ENCODE data around the gene SLC13A5. TPM values are rescaled to one million over a fixed set of nuclear protein-coding genes. Genes with fewer than 3 reads are reported as not detected.
A peak's percentile ranks its signal among the peaks of the same experiment; 100 is the strongest.
"Not testable (repeated sequence)": the region's sequence is repeated elsewhere in the genome, so short reads cannot be mapped to it uniquely, and the experiment has no call there.

The SLC13A5 gene
- total RNA-seq, 2 donors from 2014 or later, result not detected

DNA sequence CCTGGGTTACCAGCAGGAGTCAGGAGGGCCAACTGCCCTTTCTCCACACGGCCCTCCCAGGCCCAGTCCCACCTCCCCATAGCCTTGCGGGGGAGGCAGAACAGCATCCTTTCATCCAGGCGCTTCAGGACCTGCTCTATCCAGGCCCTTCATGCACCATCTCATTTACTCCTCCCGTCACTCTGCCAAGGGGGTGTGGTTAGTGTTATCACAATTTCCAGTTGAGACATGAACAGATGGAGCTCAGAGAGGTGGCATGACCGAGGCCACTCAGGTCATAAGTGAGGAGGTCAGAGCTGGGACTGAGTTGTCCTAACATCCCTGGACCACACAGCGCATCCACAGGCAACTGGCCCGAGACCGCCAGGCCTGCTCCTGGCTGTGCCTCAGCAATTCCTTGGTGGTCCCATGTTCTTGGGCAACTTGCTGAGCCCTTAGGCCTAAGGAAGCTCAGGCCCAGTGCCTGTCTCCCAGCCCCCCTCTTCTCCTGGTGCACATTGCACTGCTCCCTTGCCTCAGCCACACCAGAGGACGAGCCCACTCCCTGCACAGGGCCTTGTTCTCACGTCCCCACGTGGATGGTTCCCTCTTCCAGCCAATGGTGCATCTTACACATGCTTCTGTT is 37.9 kb downstream of the SLC13A5 start:
- Mint-ChIP-seq H3K36me3 (ENCODE audit: low read depth) (no peaks in the 10 kb centered on the region), H3K4me3 (no peak overlapping the region), H3K27ac (peak overlapping the region; percentile 16), H3K27me3 (peaks cover 17% of the 10 kb centered on the region), H3K4me1 (peaks cover 11% of the 10 kb centered on the region)
- DNase-seq (no peak), ATAC-seq (no peak)
- H3K9me3 ChIP-seq (ENCODE audit: control insufficient read depth, low read length, poor library complexity, severe bottlenecking), result no peaks in the 10 kb centered on the region

DNA sequence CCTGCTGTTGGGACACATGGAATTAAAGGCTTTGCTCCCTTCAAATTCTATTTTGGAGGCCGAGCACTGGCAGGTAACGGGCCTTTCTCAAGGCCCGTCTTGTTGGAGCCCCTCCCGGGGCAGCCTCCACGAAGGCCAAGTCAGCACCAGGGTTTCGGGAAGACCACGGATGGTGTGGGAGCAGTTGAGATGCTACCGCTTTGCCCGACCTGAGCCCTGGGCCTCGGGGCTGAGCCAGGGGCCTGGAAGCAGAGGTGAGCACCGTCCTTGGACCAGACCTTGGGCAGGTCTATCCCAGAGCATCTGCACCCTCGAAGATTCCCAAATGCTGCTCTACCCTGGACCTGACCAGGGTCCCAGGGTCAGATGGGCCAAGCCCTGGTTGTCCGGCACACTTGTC is 38.6 kb downstream of the SLC13A5 start:
- Mint-ChIP-seq H3K27ac (no peak overlapping the region), H3K27me3 (peaks cover 17% of the 10 kb centered on the region)

DNA sequence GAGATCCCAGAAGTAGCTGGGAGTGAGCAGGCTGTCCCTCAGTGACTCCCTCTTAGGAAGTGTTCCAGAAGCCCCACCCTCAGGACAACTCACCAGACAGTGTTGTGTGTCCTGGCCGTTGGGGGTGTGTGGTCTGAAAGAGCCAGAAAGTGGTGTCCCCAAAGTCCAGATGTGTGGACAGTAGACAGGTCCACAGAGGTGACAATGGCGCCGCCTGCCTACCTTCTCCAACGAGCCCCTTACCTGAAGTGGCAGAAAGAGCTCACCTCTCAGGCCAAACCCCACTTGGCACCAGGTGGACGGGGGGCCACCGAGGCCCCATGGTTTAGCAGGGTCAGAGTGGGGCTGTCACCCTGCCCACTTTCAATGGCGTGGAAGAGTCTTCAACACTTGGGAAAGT is 41.7 kb downstream of the SLC13A5 start:
- ATAC-seq (no peak), DNase-seq (no peak)
- H3K27me3 Mint-ChIP-seq, result no peaks in the 10 kb centered on the region
- H3K36me3 Mint-ChIP-seq (ENCODE audit: low read depth), result peaks cover 2% of the 10 kb centered on the region
- no peaks in the 10 kb centered on the region for H3K9me3 ChIP-seq (ENCODE audit: control insufficient read depth, low read length, poor library complexity, severe bottlenecking)
- no peak overlapping the region for H3K27ac Mint-ChIP-seq
- no peak overlapping the region for H3K4me3 Mint-ChIP-seq
- H3K4me1 Mint-ChIP-seq, result peaks cover 12% of the 10 kb centered on the region

More for the DNA sequence above, 38.6 kb downstream of the SLC13A5 start:
- Mint-ChIP-seq H3K4me3 (no peak overlapping the region), H3K36me3 (ENCODE audit: low read depth) (peaks cover 2% of the 10 kb centered on the region), H3K4me1 (peaks cover 14% of the 10 kb centered on the region)
- ATAC-seq, result no peak
- no peaks in the 10 kb centered on the region for H3K9me3 ChIP-seq (ENCODE audit: control insufficient read depth, low read length, poor library complexity, severe bottlenecking)
- no peak for DNase-seq

GRCh38 chr17:6670999-6671398 is 42.2 kb downstream of the SLC13A5 start:
- no peaks in the 10 kb centered on the region for H3K27me3 Mint-ChIP-seq
- no peak overlapping the region for H3K4me3 Mint-ChIP-seq
- DNase-seq, result no peak
- no peak for ATAC-seq
- H3K4me1 Mint-ChIP-seq, result peaks cover 12% of the 10 kb centered on the region
- no peaks in the 10 kb centered on the region for H3K9me3 ChIP-seq (ENCODE audit: control insufficient read depth, low read length, poor library complexity, severe bottlenecking)
- peaks cover 2% of the 10 kb centered on the region for H3K36me3 Mint-ChIP-seq (ENCODE audit: low read depth)
- H3K27ac Mint-ChIP-seq, result no peak overlapping the region

DNA sequence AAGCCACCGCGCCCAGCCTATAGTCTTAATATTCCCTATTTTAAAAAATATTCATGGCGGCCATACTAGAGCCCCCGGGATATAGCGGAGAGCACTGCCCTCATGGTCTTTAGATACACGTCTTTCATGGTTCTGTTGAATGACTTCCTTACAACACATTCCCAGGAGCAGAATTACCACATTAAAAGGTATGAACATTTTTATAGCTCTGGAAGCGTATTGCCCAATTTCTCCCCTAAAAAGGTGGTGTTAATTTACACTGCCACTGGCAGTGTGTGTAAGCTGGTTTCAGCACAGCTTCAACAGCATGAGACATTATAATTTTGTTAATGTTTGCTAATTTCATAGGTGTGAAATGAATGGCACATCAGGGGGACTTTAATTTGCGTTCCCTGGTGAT is 42.6 kb downstream of the SLC13A5 start:
- Mint-ChIP-seq H3K36me3 (ENCODE audit: low read depth) (peaks cover 2% of the 10 kb centered on the region), H3K27ac (no peak overlapping the region), H3K4me3 (no peak overlapping the region), H3K4me1 (peaks cover 10% of the 10 kb centered on the region), H3K27me3 (no peaks in the 10 kb centered on the region)
- no peaks in the 10 kb centered on the region for H3K9me3 ChIP-seq (ENCODE audit: control insufficient read depth, low read length, poor library complexity, severe bottlenecking)
- ATAC-seq, result no peak
- DNase-seq, result no peak

- Mint-ChIP-seq H3K4me3 (no peak overlapping the region), H3K4me1 (peaks cover 12% of the 10 kb centered on the region), H3K27ac (no peak overlapping the region), H3K36me3 (ENCODE audit: low read depth) (peaks cover 2% of the 10 kb centered on the region), H3K27me3 (no peaks in the 10 kb centered on the region)
- ATAC-seq, result no peak
- no peaks in the 10 kb centered on the region for H3K9me3 ChIP-seq (ENCODE audit: control insufficient read depth, low read length, poor library complexity, severe bottlenecking)
- no peak for DNase-seq
These were observed 43.5 kb downstream of the SLC13A5 start for GRCh38 chr17:6669479-6670212.

DNA sequence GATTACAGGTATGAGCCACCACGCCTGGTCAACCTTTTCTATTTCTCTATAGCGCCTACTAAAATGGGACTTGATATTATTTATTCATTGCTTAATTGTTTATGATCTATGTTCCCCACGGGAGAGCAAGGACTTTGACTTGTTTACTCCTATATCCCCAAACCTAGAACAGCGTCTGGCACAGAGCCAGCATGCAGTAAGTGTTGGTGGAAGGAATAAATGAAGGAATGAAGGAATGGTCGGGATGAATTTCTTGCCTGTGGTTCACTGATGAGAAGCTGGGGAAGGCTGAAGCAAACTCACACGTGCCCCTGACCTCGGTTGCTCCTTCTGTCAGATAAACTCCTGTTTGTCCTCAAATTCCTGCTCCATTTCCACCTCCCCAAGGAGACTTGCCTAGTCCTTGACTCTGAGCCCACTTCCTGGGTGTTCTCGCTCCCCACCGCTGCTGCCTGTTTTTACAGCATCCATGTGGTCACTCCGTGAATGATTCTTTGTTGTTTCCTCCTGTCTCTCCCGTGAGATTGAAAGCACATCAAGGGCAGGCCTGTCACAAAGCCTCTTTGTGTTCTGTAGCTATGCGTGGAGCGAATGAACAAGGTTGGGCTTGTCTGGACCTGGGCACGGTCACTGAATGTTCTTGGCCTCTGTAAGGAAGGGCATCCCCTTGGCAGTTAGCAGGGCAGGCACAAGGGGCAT is 44.3 kb downstream of the SLC13A5 start:
- no peaks in the 10 kb centered on the region for H3K9me3 ChIP-seq (ENCODE audit: control insufficient read depth, low read length, poor library complexity, severe bottlenecking)
- Mint-ChIP-seq H3K36me3 (ENCODE audit: low read depth) (peaks cover 2% of the 10 kb centered on the region), H3K4me1 (peaks cover 12% of the 10 kb centered on the region), H3K4me3 (no peak overlapping the region), H3K27me3 (no peaks in the 10 kb centered on the region), H3K27ac (no peak overlapping the region)
- DNase-seq (no peak), ATAC-seq (no peak)

DNA sequence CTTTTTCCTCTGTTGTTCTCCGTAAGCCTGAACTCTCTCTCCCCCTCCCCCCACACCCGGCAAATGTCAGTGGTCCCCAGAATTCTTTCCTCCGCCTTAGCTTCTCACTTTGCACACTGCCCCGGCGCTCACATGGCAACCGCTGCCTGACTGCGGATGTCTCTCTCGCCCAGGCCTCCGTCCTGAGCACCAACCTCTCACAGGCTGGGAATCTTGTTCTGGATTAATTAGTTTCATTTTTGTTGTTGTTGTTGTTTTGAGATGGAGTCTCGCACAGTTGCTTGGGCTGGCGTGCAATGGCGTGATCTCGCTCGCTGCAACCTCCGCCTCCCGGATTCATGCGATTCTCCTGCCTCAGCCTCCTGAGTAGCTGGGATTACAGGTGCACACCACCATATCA is 45.0 kb downstream of the SLC13A5 start:
- DNase-seq (no peak), ATAC-seq (no peak)
- Mint-ChIP-seq H3K4me1 (peaks cover 12% of the 10 kb centered on the region), H3K36me3 (ENCODE audit: low read depth) (peaks cover 2% of the 10 kb centered on the region), H3K4me3 (no peak overlapping the region), H3K27ac (no peak overlapping the region), H3K27me3 (no peaks in the 10 kb centered on the region)
- no peaks in the 10 kb centered on the region for H3K9me3 ChIP-seq (ENCODE audit: control insufficient read depth, low read length, poor library complexity, severe bottlenecking)

DNA sequence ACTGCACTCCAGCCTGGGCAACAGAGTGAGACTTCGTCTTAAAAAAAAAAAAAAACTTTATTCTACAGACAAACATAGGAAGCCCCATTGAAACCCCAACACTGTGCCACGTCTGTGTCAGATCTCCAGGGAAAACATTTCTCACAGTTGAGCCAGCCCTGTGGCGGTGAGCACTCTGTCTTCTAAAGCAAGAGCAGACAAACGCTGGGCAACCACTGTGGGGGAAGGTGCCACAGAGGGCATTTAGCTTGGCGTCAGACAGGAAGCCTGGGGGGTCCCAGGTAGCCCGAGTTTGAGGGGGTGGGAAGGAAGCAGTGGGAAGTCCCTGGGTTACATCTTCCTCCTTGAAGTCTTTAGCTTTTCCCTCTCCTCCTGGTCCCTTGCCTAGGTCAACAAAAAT is 45.7 kb downstream of the SLC13A5 start:
- Mint-ChIP-seq H3K4me3 (no peak overlapping the region), H3K27ac (no peak overlapping the region), H3K4me1 (peaks cover 12% of the 10 kb centered on the region), H3K27me3 (no peaks in the 10 kb centered on the region), H3K36me3 (ENCODE audit: low read depth) (peaks cover 3% of the 10 kb centered on the region)
- DNase-seq (no peak), ATAC-seq (no peak)
- H3K9me3 ChIP-seq (ENCODE audit: control insufficient read depth, low read length, poor library complexity, severe bottlenecking), result no peaks in the 10 kb centered on the region

DNA sequence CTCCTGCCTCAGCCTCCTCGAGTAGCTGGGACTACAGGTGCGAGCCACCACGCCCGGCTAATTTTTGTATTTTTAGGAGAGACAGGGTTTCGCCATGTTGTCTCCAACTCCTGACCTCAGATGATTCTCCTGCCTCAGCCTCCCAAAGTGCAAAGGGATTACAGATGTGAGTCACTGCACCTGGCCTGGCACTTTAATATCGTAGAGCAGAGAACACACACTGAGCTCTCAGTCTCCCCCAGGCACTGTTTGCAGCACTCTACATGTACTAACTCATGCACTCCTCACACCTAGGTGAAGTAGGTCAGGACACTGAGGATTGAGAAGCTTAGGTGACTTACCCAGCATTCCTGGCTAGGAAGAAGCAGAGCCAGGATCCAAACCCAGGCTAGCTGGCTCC is 46.6 kb downstream of the SLC13A5 start:
- no peak for ATAC-seq
- H3K27me3 Mint-ChIP-seq, result no peaks in the 10 kb centered on the region
- no peaks in the 10 kb centered on the region for H3K9me3 ChIP-seq (ENCODE audit: control insufficient read depth, low read length, poor library complexity, severe bottlenecking)
- no peak overlapping the region for H3K4me3 Mint-ChIP-seq
- no peak overlapping the region for H3K27ac Mint-ChIP-seq
- H3K36me3 Mint-ChIP-seq (ENCODE audit: low read depth), result peaks cover 4% of the 10 kb centered on the region
- peaks cover 12% of the 10 kb centered on the region for H3K4me1 Mint-ChIP-seq
- DNase-seq, result no peak

- Mint-ChIP-seq H3K27me3 (no peaks in the 10 kb centered on the region), H3K36me3 (ENCODE audit: low read depth) (peaks cover 4% of the 10 kb centered on the region), H3K4me3 (no peak overlapping the region), H3K4me1 (peaks cover 17% of the 10 kb centered on the region), H3K27ac (no peak overlapping the region)
- DNase-seq, result peak in 1 of 3 donors; percentile 15
- peak; percentile 71 for ATAC-seq
- no peaks in the 10 kb centered on the region for H3K9me3 ChIP-seq (ENCODE audit: control insufficient read depth, low read length, poor library complexity, severe bottlenecking)
These were observed 47.1 kb downstream of the SLC13A5 start for GRCh38 chr17:6666077-6666521.

DNA sequence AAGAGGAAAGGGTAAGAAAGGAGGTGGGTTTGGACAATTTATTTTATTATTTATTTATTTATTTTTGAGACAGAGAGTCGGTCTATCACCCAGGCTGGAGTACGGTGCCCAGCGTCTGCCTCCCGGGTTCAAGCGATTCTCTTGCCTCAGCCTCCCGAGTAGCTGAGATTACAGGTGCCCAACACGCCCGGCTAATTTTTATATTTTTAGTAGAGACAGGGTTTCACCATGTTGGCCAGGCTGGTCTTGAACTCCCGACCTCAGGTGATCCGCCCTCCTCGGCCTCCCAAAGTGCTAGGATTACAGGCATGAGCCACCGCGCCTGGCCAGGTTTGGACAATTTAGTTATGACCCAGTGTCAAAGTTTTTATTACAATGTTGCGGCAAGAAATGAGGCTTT is 50.0 kb downstream of the SLC13A5 start:
- not testable (repeated sequence) for H3K27ac Mint-ChIP-seq; H3K36me3 Mint-ChIP-seq (ENCODE audit: low read depth); H3K4me3 Mint-ChIP-seq; DNase-seq; ATAC-seq; H3K9me3 ChIP-seq (ENCODE audit: control insufficient read depth, low read length, poor library complexity, severe bottlenecking); H3K27me3 Mint-ChIP-seq
- peaks cover 27% of the 10 kb centered on the region for H3K4me1 Mint-ChIP-seq

- no peak overlapping the region for H3K4me3 Mint-ChIP-seq
- no peak for DNase-seq
- peaks cover 5% of the 10 kb centered on the region for H3K36me3 Mint-ChIP-seq (ENCODE audit: low read depth)
- H3K27ac Mint-ChIP-seq, result peak overlapping the region; percentile 83
- H3K4me1 Mint-ChIP-seq, result peaks cover 28% of the 10 kb centered on the region
- ATAC-seq, result no peak
- no peaks in the 10 kb centered on the region for H3K27me3 Mint-ChIP-seq
- no peaks in the 10 kb centered on the region for H3K9me3 ChIP-seq (ENCODE audit: control insufficient read depth, low read length, poor library complexity, severe bottlenecking)
These were observed 51.7 kb downstream of the SLC13A5 start for GRCh38 chr17:6661464-6661848.
